ENCODE data around the gene POLE. TPM values are rescaled to one million over a fixed set of nuclear protein-coding genes. Genes with fewer than 3 reads are reported as not detected.

POLE gene
- total RNA-seq, 1 donor: 37.4 TPM

- TF ChIP-seq CTCF (IDR thresholded peaks at IDR 0.05; ENCODE audit: insufficient read depth, low read length): no peak
- no peak overlapping the region for H3K4me3 ChIP-seq (ENCODE audit: low read depth, low read length)
- DNase-seq (ENCODE audit: low read depth): no peak
Observed at GRCh38 chr12:132585177-132585576, 102.0 kb downstream of the POLE start.

GRCh38 chr12:132584429-132584828 lies 102.7 kb downstream of the POLE start:
- TF ChIP-seq CTCF (IDR thresholded peaks at IDR 0.05; ENCODE audit: insufficient read depth, low read length): no peak
- no peak for DNase-seq (ENCODE audit: low read depth)
- no peak overlapping the region for H3K4me3 ChIP-seq (ENCODE audit: low read depth, low read length)

GRCh38 chr12:132583736-132584135 lies 103.4 kb downstream of the POLE start:
- H3K4me3 ChIP-seq (ENCODE audit: low read depth, low read length): no peak overlapping the region
- no peak for TF ChIP-seq CTCF (IDR thresholded peaks at IDR 0.05; ENCODE audit: insufficient read depth, low read length)
- no peak for DNase-seq (ENCODE audit: low read depth)

- H3K4me3 ChIP-seq (ENCODE audit: low read depth, low read length): no peak overlapping the region
- no peak for TF ChIP-seq CTCF (IDR thresholded peaks at IDR 0.05; ENCODE audit: insufficient read depth, low read length)
- DNase-seq (ENCODE audit: low read depth): no peak
Observed at GRCh38 chr12:132583411-132583710, 103.8 kb downstream of the POLE start.

- no peak for TF ChIP-seq CTCF (IDR thresholded peaks at IDR 0.05; ENCODE audit: insufficient read depth, low read length)
- DNase-seq (ENCODE audit: low read depth): no peak
- H3K4me3 ChIP-seq (ENCODE audit: low read depth, low read length): no peak overlapping the region
Observed at GRCh38 chr12:132582582-132583410, 104.3 kb downstream of the POLE start.

- TF ChIP-seq CTCF (IDR thresholded peaks at IDR 0.05; ENCODE audit: insufficient read depth, low read length): no peak
- no peak for DNase-seq (ENCODE audit: low read depth)
- no peak overlapping the region for H3K4me3 ChIP-seq (ENCODE audit: low read depth, low read length)
Observed at GRCh38 chr12:132582058-132582420, 105.1 kb downstream of the POLE start.

All from fibroblast of the aortic adventitia (primary cell).